ENCODE results near the gene IER5L. TPM values are rescaled to one million over a fixed set of nuclear protein-coding genes. Genes with fewer than 3 reads are reported as not detected.

The IER5L gene
- total RNA-seq, 1 donor from 2014 or later = 9.6 TPM

GRCh38 chr9:129184596-129185122 lies 6.6 kb upstream of the IER5L start:
- intact Hi-C loops (cut with DNase I) = loop anchor here (10.0 kb wide), 1 partner anchor 310 kb away; no protein-coding TSS in a partner anchor
- H3K27ac ChIP-seq = no peak overlapping the region
- DNase-seq = no peak
- H3K4me1 ChIP-seq = no peaks in the 10 kb centered on the region
- ATAC-seq = no peak
- H3K36me3 ChIP-seq = no peaks in the 10 kb centered on the region
- TF ChIP-seq CTCF (IDR thresholded peaks at IDR 0.05) = no peak
- H3K4me3 ChIP-seq = no peak overlapping the region
- no peaks in the 10 kb centered on the region for H3K27me3 ChIP-seq
- H3K9me3 ChIP-seq = no peaks in the 10 kb centered on the region

- no peaks in the 10 kb centered on the region for H3K27me3 ChIP-seq
- ATAC-seq (no peak), DNase-seq (no peak)
- H3K36me3 ChIP-seq = no peaks in the 10 kb centered on the region
- intact Hi-C loops (cut with DNase I) = loop anchor here (10.0 kb wide), 1 partner anchor 311 kb away; no protein-coding TSS in a partner anchor
- no peaks in the 10 kb centered on the region for H3K4me1 ChIP-seq
- no peak for TF ChIP-seq CTCF (IDR thresholded peaks at IDR 0.05)
- no peak overlapping the region for H3K4me3 ChIP-seq
- no peak overlapping the region for H3K27ac ChIP-seq
- H3K9me3 ChIP-seq = no peaks in the 10 kb centered on the region
Observed at GRCh38 chr9:129184219-129184524, 6.1 kb upstream of the IER5L start.

GRCh38 chr9:129183495-129184218 lies 5.6 kb upstream of the IER5L start:
- Histone ChIP-seq H3K27me3 (no peaks in the 10 kb centered on the region), H3K4me3 (no peak overlapping the region), H3K9me3 (no peaks in the 10 kb centered on the region), H3K27ac (no peak overlapping the region), H3K4me1 (peaks cover under 1% of the 10 kb centered on the region), H3K36me3 (no peaks in the 10 kb centered on the region)
- ATAC-seq = no peak
- TF ChIP-seq CTCF (IDR thresholded peaks at IDR 0.05) = no peak
- intact Hi-C loops (cut with DNase I) = loop anchor here (10.0 kb wide), 1 partner anchor 311 kb away; no protein-coding TSS in a partner anchor
- no peak for DNase-seq

GRCh38 chr9:129182625-129183494 lies 4.8 kb upstream of the IER5L start:
- H3K4me3 ChIP-seq = no peak overlapping the region
- DNase-seq = no peak
- intact Hi-C loops (cut with DNase I) = loop anchor here (10.0 kb wide), 1 partner anchor 312 kb away; no protein-coding TSS in a partner anchor
- peaks cover 6% of the 10 kb centered on the region for H3K4me1 ChIP-seq
- H3K9me3 ChIP-seq = no peaks in the 10 kb centered on the region
- H3K27me3 ChIP-seq = no peaks in the 10 kb centered on the region
- no peak overlapping the region for H3K27ac ChIP-seq
- H3K36me3 ChIP-seq = no peaks in the 10 kb centered on the region
- ATAC-seq = peak; percentile 4
- peak; percentile 39 for TF ChIP-seq CTCF (IDR thresholded peaks at IDR 0.05)

GRCh38 chr9:129182122-129182521 lies 4.1 kb upstream of the IER5L start:
- no peak for TF ChIP-seq CTCF (IDR thresholded peaks at IDR 0.05)
- Histone ChIP-seq H3K9me3 (no peaks in the 10 kb centered on the region), H3K4me1 (peaks cover 6% of the 10 kb centered on the region), H3K4me3 (no peak overlapping the region), H3K36me3 (no peaks in the 10 kb centered on the region), H3K27ac (no peak overlapping the region), H3K27me3 (no peaks in the 10 kb centered on the region)
- intact Hi-C loops (cut with DNase I) = loop anchor here (10.0 kb wide), 1 partner anchor 313 kb away; no protein-coding TSS in a partner anchor
- DNase-seq = no peak
- ATAC-seq = no peak

Measured in upper lobe of right lung (tissue), 1 donor.